ENCODE results near the gene RAB6A.
A peak's percentile ranks its signal among the peaks of the same experiment; 100 is the strongest.
"Not testable (repeated sequence)": the region's sequence is repeated elsewhere in the genome, so short reads cannot be mapped to it uniquely, and the experiment has no call there.

RAB6A gene

GRCh38 chr11:73760679-73761402 is at the start of gene RAB6A:
Gene RAB6A (minus strand): TSS chr11:73761074. CDS start chr11:73760635, 439 bp downstream.
- DNase-seq (ENCODE audit: low read depth): peak; percentile 99

GRCh38 chr11:73810637-73811036 is 49.8 kb upstream of the RAB6A start:
- DNase-seq (ENCODE audit: low read depth): no peak

- no peak for DNase-seq (ENCODE audit: low read depth)
Observed at GRCh38 chr11:73808052-73808451, 47.2 kb upstream of the RAB6A start.

GRCh38 chr11:73804712-73805111 is 43.8 kb upstream of the RAB6A start:
- DNase-seq (ENCODE audit: low read depth): no peak

- DNase-seq (ENCODE audit: low read depth): no peak
Observed at GRCh38 chr11:73801136-73801535, 40.3 kb upstream of the RAB6A start.

- no peak for DNase-seq (ENCODE audit: low read depth)
Observed at GRCh38 chr11:73800276-73800806, 39.5 kb upstream of the RAB6A start.

- no peak for DNase-seq (ENCODE audit: low read depth)
Observed at GRCh38 chr11:73797457-73797856, 36.6 kb upstream of the RAB6A start.

- no peak for DNase-seq (ENCODE audit: low read depth)
Observed at GRCh38 chr11:73795925-73796632, 35.2 kb upstream of the RAB6A start.

GRCh38 chr11:73792584-73792983 is 31.7 kb upstream of the RAB6A start:
- DNase-seq (ENCODE audit: low read depth): no peak

GRCh38 chr11:73789279-73789670 is 28.4 kb upstream of the RAB6A start:
- DNase-seq (ENCODE audit: low read depth): no peak

GRCh38 chr11:73787643-73788558 is 27.0 kb upstream of the RAB6A start, which contains the start of gene MRPL48:
Gene MRPL48 (plus strand): TSS chr11:73787874. CDS start chr11:73787972, 98 bp downstream.
- DNase-seq (ENCODE audit: low read depth): peak; percentile 86

- DNase-seq (ENCODE audit: low read depth): no peak
Observed at GRCh38 chr11:73787051-73787642, 26.3 kb upstream of the RAB6A start.

GRCh38 chr11:73785467-73785866 is 24.6 kb upstream of the RAB6A start:
- DNase-seq (ENCODE audit: low read depth): not testable (repeated sequence)

- no peak for DNase-seq (ENCODE audit: low read depth)
Observed at GRCh38 chr11:73784734-73785133, 23.9 kb upstream of the RAB6A start.

GRCh38 chr11:73784080-73784634 is 23.3 kb upstream of the RAB6A start:
- no peak for DNase-seq (ENCODE audit: low read depth)

GRCh38 chr11:73783483-73784020 is 22.7 kb upstream of the RAB6A start:
- no peak for DNase-seq (ENCODE audit: low read depth)

GRCh38 chr11:73781303-73781702 is 20.4 kb upstream of the RAB6A start:
- DNase-seq (ENCODE audit: low read depth): no peak

- peak; percentile 99 for DNase-seq (ENCODE audit: low read depth)
Observed at GRCh38 chr11:73779084-73779902, 18.4 kb upstream of the RAB6A start.

- not testable (repeated sequence) for DNase-seq (ENCODE audit: low read depth)
Observed at GRCh38 chr11:73770811-73771210, 9.9 kb upstream of the RAB6A start.

GRCh38 chr11:73766763-73767162 is 5.9 kb upstream of the RAB6A start:
- no peak for DNase-seq (ENCODE audit: low read depth)
